Fibroblast of lung (primary cell): ENCODE measurements around the gene SULF2. TPM values are rescaled to one million over a fixed set of nuclear protein-coding genes. Genes with fewer than 3 reads are reported as not detected.

Experiments
- DNase-seq, 2 donors: peaks; one replicate each; pipeline versions ENCODE4 v3.0.0 to v3.0.0-alpha.2; 2010; ENCODE audit warnings: low read depth in 2 of 2
- H2AFZ ChIP-seq: 2 replicates; pipeline ENCODE4 v1.5.1; 2012; ENCODE audit warnings: low read length, control low read depth, inconsistent platforms
- H3K27ac ChIP-seq: 2 replicates; pipeline ENCODE4 v1.5.1; 2011; ENCODE audit warnings: low read length, control low read depth; ENCODE audit not compliant: insufficient read depth
- H3K27me3 ChIP-seq: 2 replicates; pipeline ENCODE4 v1.5.1; 2011; ENCODE audit warnings: mild to moderate bottlenecking, low read length; ENCODE audit not compliant: control insufficient read depth, insufficient read depth
- H3K36me3 ChIP-seq: 2 replicates; pipeline ENCODE4 v1.5.1; 2011; ENCODE audit warnings: low read length; ENCODE audit not compliant: control insufficient read depth, insufficient read depth
- H3K4me1 ChIP-seq: 2 replicates; pipeline ENCODE4 v1.5.1; 2011; ENCODE audit warnings: low read length; ENCODE audit not compliant: control insufficient read depth, insufficient read depth; ENCODE audit errors: extremely low read depth
- H3K4me2 ChIP-seq: 2 replicates; pipeline ENCODE4 v1.5.1; 2011; ENCODE audit warnings: low read length, control low read depth; ENCODE audit not compliant: insufficient read depth; ENCODE audit errors: extremely low read depth
- H3K4me3 ChIP-seq, 4 experiments: fragments of 200-600 bp in 1 of 4; sonication (generic) in 1 of 4; replicated peaks in 1 of 4; 2 replicates each; pipeline ENCODE4 v1.5.1; 2011 to 2016; ENCODE audit warnings: low read length in 4 of 4, low read depth in 3 of 4, mild to moderate bottlenecking in 3 of 4, control low read depth in 2 of 4, inconsistent platforms in 1 of 4, mixed read lengths in 1 of 4; ENCODE audit not compliant: insufficient read depth in 1 of 4; ENCODE audit errors: control extremely low read depth in 1 of 4
- H3K79me2 ChIP-seq: 2 replicates; pipeline ENCODE4 v1.5.1; 2012; ENCODE audit warnings: mild to moderate bottlenecking, low read length, inconsistent platforms; ENCODE audit not compliant: control insufficient read depth, insufficient read depth
- H3K9ac ChIP-seq: 2 replicates; pipeline ENCODE4 v1.5.1; 2011; ENCODE audit warnings: mild to moderate bottlenecking, low read length, control low read depth; ENCODE audit not compliant: insufficient read depth
- H3K9me3 ChIP-seq: 2 replicates; pipeline ENCODE4 v1.5.1; 2012; ENCODE audit warnings: low read depth, low read length; ENCODE audit not compliant: control insufficient read depth, insufficient read depth
- H4K20me1 ChIP-seq: 2 replicates; pipeline ENCODE4 v1.5.1; 2011; ENCODE audit warnings: low read length; ENCODE audit not compliant: control insufficient read depth, insufficient read depth; ENCODE audit errors: extremely low read depth
- CTCF ChIP-seq, 2 donors: IDR thresholded peaks in 1 of 2; conservative IDR thresholded peaks in 1 of 2; 1 replicate in 1 of 2; 2 replicates in 1 of 2; pipeline ENCODE4 v1.5.1; 2011 to 2012; ENCODE audit warnings: low read length in 2 of 2, control low read depth in 1 of 2, inconsistent platforms in 1 of 2, low read depth in 1 of 2, mild to moderate bottlenecking in 1 of 2
- EZH2 ChIP-seq: IDR thresholded peaks from 2 replicates; pipeline ENCODE4 v1.5.1; 2012; ENCODE audit warnings: low read length, control low read depth, mild to moderate bottlenecking; ENCODE audit errors: missing control alignments
- polyA plus RNA-seq, 2 donors: library from polyadenylated mRNA; depleted of rRNA in 1 of 2; stranded (reverse) in 1 of 2; unstranded in 1 of 2; fragments of >200 nt; gene quantifications; 2 replicates each; pipeline ENCODE4 v1.2.1, GENCODE V29; 2011 to 2012; ENCODE audit warnings: missing spikeins in 1 of 2
- total RNA-seq: library from RNA; depleted of rRNA; stranded (reverse); fragments of >200 nt; gene quantifications from 2 replicates; pipeline ENCODE4 v1.2.1, GENCODE V29; 2014

SULF2 gene
- total and polyA plus RNA-seq, 2 donors (not counting 1 experiment from before 2014, with no cell fraction given), result 0.26 to 9.6 TPM

- Histone ChIP-seq H3K27me3 (no peaks in the 10 kb centered on the region), H3K4me3 (no peak overlapping the region), H2AFZ (no peak overlapping the region), H3K79me2 (no peaks in the 10 kb centered on the region), H3K9ac (no peak overlapping the region), H3K4me2 (no peak overlapping the region), H3K36me3 (no peaks in the 10 kb centered on the region), H3K27ac (no peak overlapping the region), H3K4me1 (no peaks in the 10 kb centered on the region), H3K9me3 (no peaks in the 10 kb centered on the region), H4K20me1 (no peaks in the 10 kb centered on the region)
- no peak for TF ChIP-seq EZH2
- peak in 1 of 2 donors; percentile 27 for DNase-seq
Observed at GRCh38 chr20:47735412-47736400, 49.6 kb downstream of the SULF2 start.

GRCh38 chr20:47734870-47735269, 50.4 kb downstream of the SULF2 start:
- no peaks in the 10 kb centered on the region for H4K20me1 ChIP-seq
- H3K9me3 ChIP-seq, result no peaks in the 10 kb centered on the region
- no peak overlapping the region for H2AFZ ChIP-seq
- H3K4me3 ChIP-seq, result no peak overlapping the region
- no peaks in the 10 kb centered on the region for H3K27me3 ChIP-seq
- no peaks in the 10 kb centered on the region for H3K4me1 ChIP-seq
- H3K36me3 ChIP-seq, result no peaks in the 10 kb centered on the region
- H3K4me2 ChIP-seq, result no peak overlapping the region
- no peak overlapping the region for H3K9ac ChIP-seq
- DNase-seq, result no peak
- H3K79me2 ChIP-seq, result no peaks in the 10 kb centered on the region
- TF ChIP-seq EZH2, result no peak
- no peak for TF ChIP-seq CTCF (conservative IDR thresholded peaks at IDR 0.05 in 1 of 2, IDR thresholded peaks at IDR 0.05 in 1 of 2; ENCODE audit: low read depth in 1 of 2, low read length in 2 of 2)
- no peak overlapping the region for H3K27ac ChIP-seq

GRCh38 chr20:47733892-47734291, 51.4 kb downstream of the SULF2 start:
- Histone ChIP-seq H4K20me1 (no peaks in the 10 kb centered on the region), H3K27me3 (no peaks in the 10 kb centered on the region), H3K36me3 (no peaks in the 10 kb centered on the region), H3K9ac (no peak overlapping the region), H3K4me3 (no peak overlapping the region), H3K4me1 (no peaks in the 10 kb centered on the region), H3K79me2 (no peaks in the 10 kb centered on the region), H2AFZ (no peak overlapping the region), H3K4me2 (no peak overlapping the region), H3K27ac (no peak overlapping the region), H3K9me3 (no peaks in the 10 kb centered on the region)
- TF ChIP-seq EZH2, result no peak
- no peak for TF ChIP-seq CTCF (conservative IDR thresholded peaks at IDR 0.05 in 1 of 2, IDR thresholded peaks at IDR 0.05 in 1 of 2; ENCODE audit: low read depth in 1 of 2, low read length in 2 of 2)
- no peak for DNase-seq
